HCT116 (cell line): Measurements from ENCODE around the gene CEP131. TPM values are rescaled to one million over a fixed set of nuclear protein-coding genes. Genes with fewer than 3 reads are reported as not detected.

ENCODE experiments used
- ATAC-seq: fragments of 200-7000 bp; cut with Tn5 transposase; 2 replicates; pipeline ENCODE4 v1.9.1; 2020; ENCODE audit warnings: mild to moderate bottlenecking, moderate library complexity
- BruUV-seq: library from RNA; stranded (reverse); fragments of 400-500 nt; replicated peaks from 2 replicates; lab custom pipeline; 2021; lab: Mats Ljungman, UMichigan
- CTCF ChIA-PET: fragments of 300-600 bp; sonication (Branson Sonifier 250); formaldehyde crosslinking; loops from one replicate; lab custom pipeline; 2021; ENCODE audit warnings: antibody characterized with exemption; lab: Charles Lee
- POLR2A ChIA-PET: fragments of 300-600, 350-600 bp; sonication (Branson Sonifier 250); formaldehyde crosslinking; loops from one replicate; lab custom pipeline; 2021; ENCODE audit warnings: antibody characterized with exemption; lab: Charles Lee
- RAD21 ChIA-PET, 2 experiments: fragments of 300-600 bp; sonication (Branson Sonifier 250); formaldehyde crosslinking; loops; one replicate each; lab custom pipeline; 2023; ENCODE audit warnings: low total read pairs in 2 of 2; ENCODE audit not compliant: uncharacterized antibody in 2 of 2, unreplicated experiment in 2 of 2, low non-redundant PET in 1 of 2; lab: Charles Lee
- DNase-seq: peaks from one replicate; pipeline ENCODE4 v3.0.0-alpha.2; 2010; ENCODE audit warnings: low read depth, low spot score
- H2AFZ ChIP-seq: fragments of 200-600 bp; shearing (Covaris generic), sonication (generic); 2 replicates; pipeline ENCODE4 v1.6.1; 2017; ENCODE audit warnings: low read depth, mixed run types, mixed read lengths, antibody characterized with exemption, low read length; ENCODE audit not compliant: poor library complexity, severe bottlenecking
- H3K27ac ChIP-seq: 2 replicates; pipeline ENCODE4 v1.5.1; 2012; ENCODE audit warnings: low read depth, low read length
- H3K27me3 ChIP-seq: fragments of 200-600 bp; sonication (generic); 2 replicates; pipeline ENCODE4 v1.6.1; 2016; ENCODE audit warnings: mixed run types, low read length, mixed read lengths; ENCODE audit not compliant: insufficient read depth
- H3K36me3 ChIP-seq, 2 experiments: fragments of 200-500 bp in 1 of 2; fragments of 200-600 bp in 1 of 2; sonication (Bioruptor generic) in 1 of 2; sonication (generic) in 1 of 2; 2 replicates each; pipeline versions ENCODE4 v1.5.1 to v1.6.1; 2014 to 2016; ENCODE audit warnings: low read length in 2 of 2, inconsistent platforms in 1 of 2, mixed read lengths in 1 of 2, mixed run types in 1 of 2; ENCODE audit not compliant: insufficient read depth in 2 of 2, control insufficient read depth in 1 of 2
- H3K4me1 ChIP-seq, 2 experiments: fragments of 200-600 bp in 1 of 2; sonication (generic) in 1 of 2; 2 replicates each; pipeline versions ENCODE4 v1.5.1 to v1.6.1; 2012 to 2017; ENCODE audit warnings: low read length in 2 of 2, inconsistent platforms in 1 of 2, mild to moderate bottlenecking in 1 of 2, mixed read lengths in 1 of 2, mixed run types in 1 of 2, moderate library complexity in 1 of 2; ENCODE audit not compliant: insufficient read depth in 2 of 2, control insufficient read depth in 1 of 2
- H3K4me2 ChIP-seq: fragments of 200-600 bp; sonication (generic); 2 replicates; pipeline ENCODE4 v1.6.1; 2017; ENCODE audit warnings: mixed run types, low read length, mixed read lengths
- H3K4me3 ChIP-seq, 2 experiments: fragments of 200-600 bp in 1 of 2; sonication (generic) in 1 of 2; replicated peaks in 1 of 2; 2 replicates each; pipeline ENCODE4 v1.5.1; 2011 to 2016; ENCODE audit warnings: low read length in 2 of 2, control low read depth in 1 of 2, low read depth in 1 of 2, mild to moderate bottlenecking in 1 of 2, mixed read lengths in 1 of 2, mixed run types in 1 of 2
- H3K79me2 ChIP-seq: fragments of 200-600 bp; sonication (generic); 2 replicates; pipeline ENCODE4 v1.6.1; 2017; ENCODE audit warnings: mild to moderate bottlenecking, mixed run types, low read length, moderate library complexity, mixed read lengths; ENCODE audit not compliant: insufficient read depth
- H3K9ac ChIP-seq: fragments of 200-600 bp; sonication (generic); 2 replicates; pipeline ENCODE4 v1.6.1; 2016; ENCODE audit warnings: low read length, mixed read lengths
- H3K9me2 ChIP-seq: fragments of 200-600 bp; sonication (generic), shearing (Covaris generic); 2 replicates; pipeline ENCODE4 v1.6.1; 2017; ENCODE audit warnings: mixed run types, mild to moderate bottlenecking, moderate library complexity; ENCODE audit not compliant: insufficient read depth
- H3K9me3 ChIP-seq, 2 experiments: fragments of 200-500 bp in 1 of 2; fragments of 200-600 bp in 1 of 2; sonication (Bioruptor generic) in 1 of 2; sonication (generic) in 1 of 2; 2 replicates each; pipeline ENCODE4 v1.6.1; 2014 to 2017; ENCODE audit warnings: low read length in 2 of 2, mixed read lengths in 2 of 2, inconsistent platforms in 1 of 2, low read depth in 1 of 2, mild to moderate bottlenecking in 1 of 2, mixed run types in 1 of 2, moderate library complexity in 1 of 2; ENCODE audit not compliant: control insufficient read depth in 1 of 2, insufficient read depth in 1 of 2
- H4K20me1 ChIP-seq: fragments of 200-600 bp; sonication (generic), shearing (Covaris generic); 2 replicates; pipeline ENCODE4 v1.6.1; 2017; ENCODE audit warnings: mixed run types, mild to moderate bottlenecking, moderate library complexity; ENCODE audit not compliant: insufficient read depth
- CBX3 ChIP-seq: IDR thresholded peaks from 2 replicates; pipeline ENCODE4 v1.6.1; 2012; ENCODE audit warnings: low read depth
- EZH2phosphoT487 ChIP-seq: fragments of 200-600 bp; IDR thresholded peaks from 2 replicates; pipeline ENCODE4 v1.6.1; 2018; ENCODE audit warnings: antibody characterized with exemption, borderline replicate concordance
- FOSL1 ChIP-seq: IDR thresholded peaks from 2 replicates; pipeline ENCODE4 v1.6.1; 2012; ENCODE audit warnings: low read depth
- SP1 ChIP-seq: IDR thresholded peaks from 2 replicates; pipeline ENCODE4 v1.6.1; 2012; ENCODE audit warnings: low read depth
- ZBTB33 ChIP-seq: IDR thresholded peaks from 2 replicates; pipeline ENCODE4 v1.6.1; 2011; ENCODE audit warnings: mild to moderate bottlenecking, low read length, moderate library complexity; ENCODE audit not compliant: insufficient replicate concordance; ENCODE audit errors: extremely low read depth
- intact Hi-C: fragments of 100-400 bp; cut with micrococcal nuclease; formaldehyde crosslinking; loops from 2 replicates; pipeline ENCODE4 v1.10.0; 2022
- total RNA-seq: library from RNA; stranded (reverse); gene quantifications from one replicate; pipeline ENCODE4 v1.2.1, GENCODE V29; 2021; ENCODE audit not compliant: unreplicated experiment

Gene CEP131
- total RNA-seq, 1 experiment from 2014 or later: 30.2 TPM

DNA sequence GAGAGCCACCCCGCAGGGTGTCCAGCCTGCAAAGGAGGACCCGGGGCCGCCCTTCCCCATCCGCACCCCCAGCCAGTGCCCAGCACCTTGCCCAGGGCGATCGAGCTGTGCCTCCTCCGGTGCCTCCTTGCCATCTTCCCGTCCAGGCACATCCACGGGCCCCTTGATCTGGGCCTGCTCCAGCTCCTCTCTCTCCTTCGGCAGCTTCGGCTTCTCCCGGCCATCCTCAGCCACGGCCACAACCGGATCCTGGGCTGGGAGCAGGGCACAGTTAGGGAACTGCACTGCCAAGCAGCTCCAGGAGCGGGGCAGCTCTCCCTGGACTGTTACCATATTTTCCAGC is 30.2 kb upstream of the CEP131 start:
- H3K9ac ChIP-seq: no peak overlapping the region
- ChIA-PET RAD21 (interaction anchor here (0.9 to 1.0 kb wide), 2 partner anchors 219 kb away, joined by 3 to 4 read pairs; no protein-coding TSS in a partner anchor), CTCF (interaction anchor here (0.6 to 3.0 kb wide), 3 partner anchors 30 to 232 kb away, joined by 3 to 17 read pairs (median 5); partner anchors contain the start of gene CEP131), POLR2A (interaction anchor here (1.2 kb wide), 1 partner anchor 219 kb away, joined by 5 read pairs; no protein-coding TSS in a partner anchor)
- H3K27me3 ChIP-seq: no peaks in the 10 kb centered on the region
- H2AFZ ChIP-seq: no peak overlapping the region
- no peaks in the 10 kb centered on the region for H3K4me1 ChIP-seq
- TF ChIP-seq ZBTB33 (no peak), CBX3 (no peak), SP1 (no peak), FOSL1 (no peak), EZH2phosphoT487 (no peak)
- no peaks in the 10 kb centered on the region for H4K20me1 ChIP-seq
- H3K4me3 ChIP-seq: no peak overlapping the region
- H3K36me3 ChIP-seq: peaks cover 23 to 32% of the 10 kb centered on the region in 2 experiments; a peak in 3 of 4 replicates
- H3K9me3 ChIP-seq: peaks cover 0 to 12% of the 10 kb centered on the region in 2 experiments; a peak in 1 of 4 replicates
- no TSS peak for BruUV-seq
- no peak for DNase-seq
- H3K4me2 ChIP-seq: no peak overlapping the region
- intact Hi-C loops: loop anchor here (1.0 kb wide), 3 partner anchors 218 to 348 kb away; no protein-coding TSS in a partner anchor
- H3K9me2 ChIP-seq: no peaks in the 10 kb centered on the region
- peak; percentile 6; the same call in 1 of the 2 replicates for ATAC-seq
- H3K27ac ChIP-seq: no peak overlapping the region
- peaks cover 9% of the 10 kb centered on the region; the same call in 1 of the 2 replicates for H3K79me2 ChIP-seq
